Measurements from ENCODE around the gene C1QTNF3.

DNA sequence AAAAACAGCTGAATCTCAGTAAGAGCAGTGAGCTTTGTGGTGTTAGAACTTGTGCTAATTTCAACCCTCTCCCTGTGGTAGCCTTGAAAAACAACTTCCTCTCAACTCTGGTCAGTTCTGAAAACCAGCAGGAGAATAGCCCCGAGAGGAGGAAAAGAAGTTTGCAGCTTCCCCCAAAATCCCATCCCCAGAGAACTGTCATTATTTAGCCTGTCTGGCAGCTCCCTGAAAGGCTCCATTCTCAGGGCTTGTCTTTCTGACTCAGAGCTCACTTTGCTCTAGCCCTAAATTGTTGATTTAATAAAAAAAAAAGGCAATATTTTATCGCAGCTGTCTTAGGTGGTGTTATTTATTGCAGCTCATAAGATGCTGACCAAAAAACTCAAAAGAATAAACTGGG is 47.1 kb downstream of the C1QTNF3 start:
- TF ChIP-seq, protein P1, sequence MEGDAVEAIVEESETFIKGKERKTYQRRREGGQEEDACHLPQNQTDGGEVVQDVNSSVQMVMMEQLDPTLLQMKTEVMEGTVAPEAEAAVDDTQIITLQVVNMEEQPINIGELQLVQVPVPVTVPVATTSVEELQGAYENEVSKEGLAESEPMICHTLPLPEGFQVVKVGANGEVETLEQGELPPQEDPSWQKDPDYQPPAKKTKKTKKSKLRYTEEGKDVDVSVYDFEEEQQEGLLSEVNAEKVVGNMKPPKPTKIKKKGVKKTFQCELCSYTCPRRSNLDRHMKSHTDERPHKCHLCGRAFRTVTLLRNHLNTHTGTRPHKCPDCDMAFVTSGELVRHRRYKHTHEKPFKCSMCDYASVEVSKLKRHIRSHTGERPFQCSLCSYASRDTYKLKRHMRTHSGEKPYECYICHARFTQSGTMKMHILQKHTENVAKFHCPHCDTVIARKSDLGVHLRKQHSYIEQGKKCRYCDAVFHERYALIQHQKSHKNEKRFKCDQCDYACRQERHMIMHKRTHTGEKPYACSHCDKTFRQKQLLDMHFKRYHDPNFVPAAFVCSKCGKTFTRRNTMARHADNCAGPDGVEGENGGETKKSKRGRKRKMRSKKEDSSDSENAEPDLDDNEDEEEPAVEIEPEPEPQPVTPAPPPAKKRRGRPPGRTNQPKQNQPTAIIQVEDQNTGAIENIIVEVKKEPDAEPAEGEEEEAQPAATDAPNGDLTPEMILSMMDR (IDR thresholded peaks at IDR 0.05): no peak
- no peak for TF ChIP-seq POLR2A (IDR thresholded peaks at IDR 0.05; ENCODE audit: low read depth)
- TF ChIP-seq EP300 (IDR thresholded peaks at IDR 0.05): no peak
- TF ChIP-seq POLR2AphosphoS5 (IDR thresholded peaks at IDR 0.05): no peak

All from esophagus muscularis mucosa (tissue), 4 donors.